ENCODE results near the gene BTRC. TPM values are rescaled to one million over a fixed set of nuclear protein-coding genes. Genes with fewer than 3 reads are reported as not detected.
A peak's percentile ranks its signal among the peaks of the same experiment; 100 is the strongest.
"Not testable (repeated sequence)": the region's sequence is repeated elsewhere in the genome, so short reads cannot be mapped to it uniquely, and the experiment has no call there.

Gene BTRC
- total RNA-seq, 1 donor, result 17.3 TPM

- peak; percentile 48 for DNase-seq (ENCODE audit: low read depth)
- TF ChIP-seq, protein P1, sequence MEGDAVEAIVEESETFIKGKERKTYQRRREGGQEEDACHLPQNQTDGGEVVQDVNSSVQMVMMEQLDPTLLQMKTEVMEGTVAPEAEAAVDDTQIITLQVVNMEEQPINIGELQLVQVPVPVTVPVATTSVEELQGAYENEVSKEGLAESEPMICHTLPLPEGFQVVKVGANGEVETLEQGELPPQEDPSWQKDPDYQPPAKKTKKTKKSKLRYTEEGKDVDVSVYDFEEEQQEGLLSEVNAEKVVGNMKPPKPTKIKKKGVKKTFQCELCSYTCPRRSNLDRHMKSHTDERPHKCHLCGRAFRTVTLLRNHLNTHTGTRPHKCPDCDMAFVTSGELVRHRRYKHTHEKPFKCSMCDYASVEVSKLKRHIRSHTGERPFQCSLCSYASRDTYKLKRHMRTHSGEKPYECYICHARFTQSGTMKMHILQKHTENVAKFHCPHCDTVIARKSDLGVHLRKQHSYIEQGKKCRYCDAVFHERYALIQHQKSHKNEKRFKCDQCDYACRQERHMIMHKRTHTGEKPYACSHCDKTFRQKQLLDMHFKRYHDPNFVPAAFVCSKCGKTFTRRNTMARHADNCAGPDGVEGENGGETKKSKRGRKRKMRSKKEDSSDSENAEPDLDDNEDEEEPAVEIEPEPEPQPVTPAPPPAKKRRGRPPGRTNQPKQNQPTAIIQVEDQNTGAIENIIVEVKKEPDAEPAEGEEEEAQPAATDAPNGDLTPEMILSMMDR (IDR thresholded peaks at IDR 0.05; ENCODE audit: insufficient read depth, low read depth, low read length), result no peak
- H3K4me3 ChIP-seq (ENCODE audit: low read depth, low read length), result no peak overlapping the region
Measured at GRCh38 chr10:101330631-101331225, 23.2 kb upstream of the BTRC start.

GRCh38 chr10:101331956-101332355 lies 22.0 kb upstream of the BTRC start:
- TF ChIP-seq, protein P1 (IDR thresholded peaks at IDR 0.05; ENCODE audit: insufficient read depth, low read depth, low read length), result no peak
- no peak for DNase-seq (ENCODE audit: low read depth)
- H3K4me3 ChIP-seq (ENCODE audit: low read depth, low read length), result no peak overlapping the region

DNA sequence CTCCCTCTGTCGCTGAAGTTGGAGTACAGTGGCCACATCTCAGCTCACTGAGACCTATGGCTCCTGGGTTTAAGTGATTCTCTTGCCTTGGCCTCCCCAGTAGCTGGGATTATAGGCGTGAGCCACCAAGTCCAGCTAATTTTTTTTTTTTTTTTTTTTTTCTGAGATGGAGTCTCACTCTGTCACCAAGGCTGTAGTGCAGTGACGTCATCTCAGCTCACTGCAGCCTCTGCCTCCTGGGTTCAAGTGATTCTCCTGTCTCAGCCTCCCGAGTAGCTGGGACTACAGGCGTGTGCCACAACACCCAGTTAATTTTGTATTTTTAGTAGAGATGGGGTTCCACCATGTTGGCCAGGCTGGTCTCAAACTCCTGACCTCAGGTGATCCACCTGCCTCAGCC lies 19.7 kb upstream of the BTRC start:
- DNase-seq (ENCODE audit: low read depth), result not testable (repeated sequence)

DNA sequence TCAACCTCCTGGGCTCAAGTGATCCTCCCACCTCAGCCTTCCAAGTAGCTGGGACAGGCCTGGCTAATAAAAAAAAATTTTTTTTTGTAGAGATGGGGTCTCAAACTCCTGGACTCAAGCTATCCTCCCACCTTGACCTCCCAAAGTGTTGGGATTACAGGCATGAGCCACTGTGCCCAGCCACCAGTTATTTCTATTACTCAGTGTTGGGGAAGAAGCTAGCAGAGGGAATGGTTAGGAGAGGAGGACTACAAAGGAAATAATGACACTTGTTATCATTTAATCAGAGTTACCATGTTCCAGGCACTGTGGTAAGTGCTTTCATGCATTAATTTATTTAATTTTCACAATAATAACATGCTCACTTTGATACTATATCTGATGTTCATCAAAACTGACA lies 17.6 kb upstream of the BTRC start:
- TF ChIP-seq, protein P1 (IDR thresholded peaks at IDR 0.05; ENCODE audit: insufficient read depth, low read depth, low read length), result no peak
- no peak for DNase-seq (ENCODE audit: low read depth)
- no peak overlapping the region for H3K4me3 ChIP-seq (ENCODE audit: low read depth, low read length)

More for the DNA sequence above, 19.7 kb upstream of the BTRC start:
- H3K4me3 ChIP-seq (ENCODE audit: low read depth, low read length), result not testable (repeated sequence)

- DNase-seq (ENCODE audit: low read depth), result no peak
- TF ChIP-seq, protein P1 (IDR thresholded peaks at IDR 0.05; ENCODE audit: insufficient read depth, low read depth, low read length), result no peak
- no peak overlapping the region for H3K4me3 ChIP-seq (ENCODE audit: low read depth, low read length)
Measured at GRCh38 chr10:101337836-101338235, 16.1 kb upstream of the BTRC start.

DNA sequence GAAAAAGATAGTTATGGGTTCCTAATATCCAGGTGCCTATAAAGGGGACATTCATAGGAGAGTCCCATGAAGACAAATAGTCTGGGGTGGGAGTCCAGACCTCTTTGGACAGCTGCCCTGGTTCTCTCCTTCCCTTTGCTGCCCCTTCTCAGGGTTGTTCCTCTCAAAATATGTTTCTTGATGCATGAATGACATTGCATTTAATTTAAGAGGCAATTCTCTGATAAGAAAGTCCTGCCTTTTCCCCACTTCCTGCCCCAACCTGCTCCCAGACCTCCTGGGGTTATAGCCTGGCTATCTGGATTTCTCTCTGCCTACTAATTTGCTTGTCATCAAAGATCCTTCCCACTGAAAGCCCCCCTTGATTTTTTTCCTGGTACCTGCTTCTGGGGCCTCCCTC lies 12.5 kb upstream of the BTRC start:
- TF ChIP-seq, protein P1 (IDR thresholded peaks at IDR 0.05; ENCODE audit: insufficient read depth, low read depth, low read length), result no peak
- no peak for DNase-seq (ENCODE audit: low read depth)

GRCh38 chr10:101346177-101346576 lies 7.8 kb upstream of the BTRC start:
- H3K4me3 ChIP-seq (ENCODE audit: low read depth, low read length), result no peak overlapping the region
- DNase-seq (ENCODE audit: low read depth), result no peak
- TF ChIP-seq, protein P1 (IDR thresholded peaks at IDR 0.05; ENCODE audit: insufficient read depth, low read depth, low read length), result no peak

More for the DNA sequence above, 12.5 kb upstream of the BTRC start:
- H3K4me3 ChIP-seq (ENCODE audit: low read depth, low read length), result no peak overlapping the region
